HG03280 (cell line): ENCODE results near the gene NUDT22.
A peak's percentile ranks its signal among the peaks of the same experiment; 100 is the strongest.

ENCODE experiments used
- ATAC-seq: cut with Tn5 transposase; IDR thresholded peaks from one replicate; pipeline ENCODE4 v1.9.1; 2021; ENCODE audit warnings: mild to moderate bottlenecking, moderate library complexity; ENCODE audit not compliant: unreplicated experiment

NUDT22 gene

DNA sequence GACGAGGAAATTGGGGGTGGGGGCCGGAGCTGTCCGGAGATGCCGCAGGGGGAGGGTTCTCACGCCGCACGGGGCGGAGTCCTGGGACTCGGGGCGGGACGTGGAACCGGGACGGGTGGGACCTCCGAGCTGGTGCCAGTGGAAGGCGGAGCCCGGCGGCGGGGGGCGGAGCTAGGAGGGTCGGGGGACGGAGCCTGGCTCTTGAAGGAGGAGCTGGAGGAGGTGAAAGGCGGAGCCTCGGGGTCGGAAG is 15.1 kb downstream of the NUDT22 start:
- ATAC-seq, result no peak

DNA sequence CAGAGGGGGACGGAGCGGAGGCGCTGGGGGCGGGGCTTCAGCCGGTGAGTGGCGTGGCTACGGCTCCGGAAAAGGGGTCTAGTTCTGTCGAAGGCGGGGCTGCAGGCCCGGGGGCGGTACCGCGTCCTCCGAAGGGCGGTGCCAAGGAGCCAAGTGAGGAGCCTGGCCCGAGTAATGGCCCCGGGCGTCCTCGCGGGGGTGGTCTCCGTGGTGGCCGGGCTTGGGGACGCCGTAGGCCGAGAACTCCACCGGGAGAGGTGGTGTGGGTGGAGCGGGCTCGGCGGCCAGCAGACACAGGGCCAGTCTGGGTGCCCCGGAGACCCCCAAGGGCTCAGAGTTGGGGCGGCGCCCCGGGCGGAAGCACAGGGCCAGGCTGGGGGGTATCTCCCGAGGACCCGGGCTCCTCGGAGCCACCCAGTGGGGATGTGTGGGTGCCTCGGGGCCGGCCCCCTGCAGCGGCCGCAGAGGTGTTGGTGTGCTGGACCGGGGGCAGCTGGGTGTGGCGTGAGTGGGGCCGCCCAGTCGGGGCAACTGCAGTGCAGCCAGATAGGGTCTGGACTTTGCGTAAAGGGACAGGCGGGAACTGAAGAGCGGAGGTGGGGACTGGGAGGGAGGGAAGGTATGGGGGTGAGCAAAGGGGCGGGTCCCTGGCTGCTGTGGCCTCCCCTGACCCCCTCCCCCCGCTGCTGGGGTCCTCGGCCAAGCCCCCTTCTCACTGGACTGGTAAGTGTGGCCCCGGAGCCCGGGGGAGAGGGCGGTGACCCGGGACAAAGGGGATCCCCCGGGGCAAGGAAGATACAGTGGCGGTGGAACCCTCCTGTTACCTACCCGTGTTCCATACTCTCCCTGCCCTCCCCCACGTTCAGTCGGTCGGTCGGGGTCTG is 15.7 kb downstream of the NUDT22 start:
- peak; percentile 55 for ATAC-seq

DNA sequence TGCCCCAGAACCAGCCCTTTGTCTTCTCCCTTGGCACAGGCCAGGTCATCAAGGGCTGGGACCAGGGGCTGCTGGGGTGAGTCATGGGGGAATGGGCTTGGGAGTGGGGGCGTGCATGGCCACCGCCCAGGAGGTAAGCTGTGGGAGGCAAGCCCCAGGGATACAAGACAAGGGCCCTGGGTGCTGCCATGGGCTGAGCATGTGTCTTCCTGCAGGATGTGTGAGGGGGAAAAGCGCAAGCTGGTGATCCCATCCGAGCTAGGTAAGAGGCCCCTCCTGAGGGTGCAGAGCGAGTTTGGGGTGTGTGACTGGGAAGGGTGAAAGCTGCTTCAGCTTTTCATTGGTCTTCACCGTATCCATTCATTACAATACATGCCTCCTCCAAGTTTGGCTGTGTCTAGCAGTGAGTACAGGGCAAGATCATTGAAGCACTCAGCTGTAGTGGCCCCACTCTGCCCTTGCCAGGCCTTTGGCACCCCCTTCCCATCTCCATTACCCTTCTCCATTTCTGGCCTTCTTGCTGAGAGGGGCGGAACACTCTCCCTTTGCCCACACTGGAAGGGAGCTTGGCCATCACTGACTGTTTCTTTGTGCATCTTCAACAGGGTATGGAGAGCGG is 17.3 kb downstream of the NUDT22 start:
- ATAC-seq, result no peak

DNA sequence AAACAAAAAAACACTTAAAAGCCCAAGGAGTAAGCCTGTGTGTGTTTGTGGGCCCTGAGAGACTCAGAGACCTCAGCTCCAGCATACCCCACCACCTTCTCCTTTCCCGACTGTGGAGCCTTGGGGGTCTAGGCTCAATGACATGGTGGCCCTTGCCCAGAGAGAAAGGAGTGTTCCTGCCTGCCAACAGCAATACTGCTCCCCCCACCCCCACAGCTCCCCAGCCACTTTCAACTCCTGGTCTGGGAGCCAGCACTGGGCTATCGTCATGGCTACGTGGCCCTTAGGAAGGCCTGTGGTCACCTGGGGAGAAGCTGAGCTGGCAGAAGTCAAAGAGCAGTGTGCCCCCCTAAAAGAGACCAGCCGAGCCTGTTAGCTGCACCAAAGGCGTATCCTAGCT is 18.0 kb downstream of the NUDT22 start:
- no peak for ATAC-seq

DNA sequence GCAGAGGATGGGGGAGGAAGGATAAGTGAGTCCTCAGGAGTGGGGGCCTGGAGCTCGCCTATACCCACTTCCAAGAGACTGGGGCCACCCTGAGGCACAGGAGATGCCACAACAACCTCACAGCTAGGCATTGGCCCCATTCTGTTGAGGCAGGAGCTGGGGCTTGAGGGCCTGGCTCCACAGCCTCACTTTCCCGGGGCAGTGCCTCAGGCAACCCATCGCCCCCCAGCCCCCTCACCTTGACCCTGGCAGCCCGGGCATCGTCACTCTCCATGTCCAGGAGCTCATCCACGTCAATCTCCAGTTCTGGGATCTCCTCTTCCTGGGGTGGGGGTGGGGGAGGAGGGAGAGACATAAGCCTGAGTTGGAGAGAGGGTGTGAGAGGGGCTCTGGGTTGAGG is 18.9 kb downstream of the NUDT22 start:
- ATAC-seq, result no peak

DNA sequence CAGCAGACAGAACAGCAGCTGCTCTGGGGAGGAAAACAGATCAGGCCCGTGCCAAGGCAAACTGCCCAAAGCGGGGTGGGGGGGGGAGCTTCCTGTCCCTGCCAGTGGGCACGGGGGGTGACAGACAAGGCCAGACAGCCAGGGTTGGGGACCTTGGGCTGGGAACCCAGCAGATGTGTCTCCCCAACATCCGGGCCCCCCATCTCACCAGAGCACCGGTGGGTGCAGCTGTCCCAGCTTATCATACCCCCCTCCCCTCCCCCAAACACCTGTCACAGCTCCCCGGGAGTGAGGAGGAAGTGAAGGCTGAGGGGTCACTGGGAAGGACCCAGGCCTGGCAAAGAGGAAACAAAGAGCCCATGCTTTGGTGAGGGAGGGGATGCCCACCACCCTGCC is 19.3 kb downstream of the NUDT22 start:
- ATAC-seq, result no peak

DNA sequence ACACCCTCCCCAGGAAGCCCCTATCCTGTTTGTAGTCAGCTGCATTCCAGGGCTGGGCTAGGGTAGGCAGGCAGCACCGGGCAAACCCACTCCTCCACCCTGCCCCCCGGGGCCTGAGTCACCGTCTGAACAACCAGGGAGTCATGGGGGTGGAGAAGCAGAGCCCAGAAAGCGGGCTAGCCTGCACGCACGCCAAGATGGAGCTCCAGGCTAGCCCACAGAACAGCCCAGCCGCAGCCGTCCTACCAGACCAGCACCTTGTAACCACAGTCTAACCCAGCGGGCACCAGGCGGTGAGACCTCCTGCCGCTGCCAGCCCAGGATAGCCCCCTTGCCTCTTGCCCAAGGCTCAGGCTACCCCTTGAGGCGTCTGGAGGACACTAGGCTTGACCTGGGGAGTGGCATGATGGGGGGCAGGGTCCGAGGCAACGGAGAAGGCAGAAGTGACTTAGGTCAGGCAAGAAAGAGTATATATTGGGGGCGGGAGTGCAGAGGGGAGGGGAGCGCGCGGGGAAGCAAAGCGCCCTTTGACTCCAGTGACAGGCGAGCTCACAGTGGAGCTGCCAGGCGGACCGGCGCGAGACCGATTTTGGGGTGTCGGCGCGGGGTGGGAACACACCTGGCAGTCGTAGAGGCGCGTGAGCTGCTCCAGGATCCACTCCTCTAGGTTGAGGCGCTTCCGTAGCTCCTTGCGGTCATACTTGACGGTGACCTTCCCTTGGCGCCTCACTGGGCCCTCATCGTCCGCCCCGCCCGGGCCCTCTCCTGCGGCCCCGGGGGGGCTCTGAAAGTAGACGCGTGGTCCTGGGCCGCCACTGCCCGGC is 19.9 kb downstream of the NUDT22 start:
- ATAC-seq, result no peak

DNA sequence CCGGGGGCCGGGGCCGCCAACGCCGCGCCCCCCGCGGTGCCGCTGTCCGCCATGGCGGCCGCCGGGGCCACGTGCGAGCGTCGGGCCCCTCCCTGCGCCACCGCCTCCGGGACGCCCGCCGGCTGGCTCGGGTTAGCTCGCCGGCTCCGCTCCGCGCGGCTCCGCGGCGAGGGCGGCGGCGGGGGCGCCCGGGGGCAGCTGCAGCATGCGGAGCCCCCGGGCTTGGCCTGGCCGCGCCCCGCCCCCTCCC is 20.5 kb downstream of the NUDT22 start:
- ATAC-seq, result peak; percentile 5

DNA sequence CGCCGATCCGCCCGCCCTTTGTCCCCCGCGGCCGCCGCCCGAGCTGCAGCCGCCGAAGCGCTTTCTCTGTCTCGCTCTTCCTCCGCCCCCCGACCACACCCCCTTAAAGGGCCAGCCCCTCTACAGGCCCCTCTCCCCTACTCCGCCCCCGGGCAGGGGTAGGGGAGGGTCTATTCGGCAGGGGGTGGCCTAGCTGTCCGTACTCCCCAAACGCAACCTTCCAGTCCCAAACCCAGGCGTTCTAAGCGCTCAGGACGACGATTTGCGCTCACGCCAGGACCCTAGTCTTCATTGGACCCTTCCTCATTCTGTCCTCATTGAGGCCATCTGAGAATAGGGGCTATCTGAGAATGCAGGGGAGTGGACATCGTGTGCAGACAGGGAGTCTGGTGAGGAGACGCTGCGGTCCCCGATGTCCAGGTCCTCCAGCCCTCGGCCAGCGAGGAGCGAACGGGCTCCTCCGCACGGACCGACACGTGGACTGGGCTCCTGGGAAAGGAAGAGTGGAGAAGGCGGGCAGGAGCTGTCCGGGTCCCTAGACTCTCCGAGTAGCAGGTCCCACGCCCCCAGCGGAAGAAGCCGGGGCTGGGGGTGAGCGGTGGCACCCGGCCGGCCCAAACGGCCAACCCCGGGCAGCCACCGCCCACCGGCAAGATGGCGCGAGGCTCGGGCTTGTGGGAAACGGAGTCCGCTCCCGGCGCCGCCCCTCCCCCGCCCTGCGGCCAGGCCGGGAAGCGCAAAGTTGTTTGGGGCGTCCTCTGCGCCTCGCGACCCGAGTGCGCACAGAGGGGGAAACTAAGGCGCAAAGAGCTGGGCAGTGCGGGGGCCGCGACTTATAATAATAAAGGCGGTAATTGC is 21.0 kb downstream of the NUDT22 start, which contains the start of gene PPP1R14B:
TSS of gene PPP1R14B (minus strand) at position 73 of the 858 bp plus-strand sequence. CDS start 270 bp downstream, outside the sequence.
- ATAC-seq, result peak; percentile 39

DNA sequence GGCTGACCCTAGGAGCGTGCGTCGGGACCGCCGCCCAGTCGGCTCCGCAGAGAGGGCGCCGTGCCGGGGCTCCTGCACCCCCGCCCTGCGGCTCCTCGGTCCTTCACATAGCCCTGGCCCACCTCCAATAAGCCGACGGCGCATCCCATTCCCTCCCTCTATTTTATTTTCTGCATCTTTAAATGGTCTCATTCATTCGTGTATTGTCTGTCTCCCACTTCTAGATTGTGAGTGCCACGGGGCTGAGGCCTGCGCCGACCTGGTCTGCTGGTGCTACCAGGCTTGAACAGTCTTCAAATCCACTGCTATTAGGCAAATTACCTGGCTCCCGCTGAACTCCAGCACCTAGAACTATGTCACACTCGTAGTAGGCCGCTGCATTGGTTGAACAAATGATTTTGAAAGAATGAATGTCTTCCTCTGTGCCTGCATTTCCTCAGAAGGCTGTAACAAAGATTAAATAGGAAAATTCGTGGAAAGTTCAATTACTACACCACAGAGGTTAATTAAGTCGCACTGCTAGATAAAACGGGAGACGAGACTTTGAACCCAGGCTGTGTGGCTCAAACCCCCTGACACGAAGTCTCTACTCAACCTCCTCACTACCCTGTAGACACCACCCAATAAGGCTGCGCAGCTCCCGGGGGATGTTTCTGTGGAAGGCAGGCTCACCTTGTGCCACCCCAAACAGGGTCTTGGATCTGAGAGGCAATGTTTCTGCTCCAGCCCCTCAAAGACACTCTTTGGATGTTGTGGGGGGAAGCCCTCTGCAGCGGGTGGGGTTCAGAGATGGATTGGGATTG is 21.9 kb downstream of the NUDT22 start:
- no peak for ATAC-seq

DNA sequence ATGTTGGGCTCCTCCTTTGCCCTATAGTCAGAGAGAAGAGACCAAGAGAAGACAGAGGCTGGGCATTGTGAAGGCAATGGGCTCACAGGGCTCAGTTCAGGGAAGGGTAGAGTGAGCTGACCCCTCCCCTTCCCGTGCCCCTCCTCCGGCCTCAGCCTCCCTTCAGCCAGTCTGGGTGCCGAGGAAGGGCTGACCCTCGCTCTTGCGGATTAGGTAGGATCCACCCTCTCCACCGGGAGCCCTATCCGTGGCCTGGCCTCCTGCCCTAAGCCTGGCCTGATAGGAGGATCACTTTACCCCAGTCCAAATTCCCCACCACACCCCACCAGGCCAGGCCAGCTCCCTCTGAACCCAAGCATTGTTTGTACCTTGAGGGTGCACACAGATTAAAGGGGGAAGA is 22.5 kb downstream of the NUDT22 start:
- no peak for ATAC-seq

DNA sequence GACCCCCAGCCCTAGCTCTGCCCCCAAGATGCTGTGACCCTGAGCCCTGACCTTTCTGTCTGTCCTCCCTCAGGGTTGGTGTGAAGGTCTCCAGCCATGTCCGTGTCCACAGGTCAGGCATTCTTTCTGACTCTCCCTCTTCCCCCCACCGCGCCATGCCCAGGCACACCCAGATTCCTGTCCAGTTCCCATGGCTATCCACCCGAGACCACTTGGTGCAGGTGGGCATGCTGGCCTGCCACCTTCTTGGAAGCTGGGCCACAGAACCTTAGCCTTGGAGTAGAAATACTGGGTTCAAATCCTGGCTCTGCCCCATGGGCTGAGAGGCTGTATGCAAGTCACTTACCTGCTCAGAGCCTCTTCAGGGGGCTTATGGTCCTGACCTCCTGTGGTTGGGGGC is 23.0 kb downstream of the NUDT22 start:
- ATAC-seq, result no peak

DNA sequence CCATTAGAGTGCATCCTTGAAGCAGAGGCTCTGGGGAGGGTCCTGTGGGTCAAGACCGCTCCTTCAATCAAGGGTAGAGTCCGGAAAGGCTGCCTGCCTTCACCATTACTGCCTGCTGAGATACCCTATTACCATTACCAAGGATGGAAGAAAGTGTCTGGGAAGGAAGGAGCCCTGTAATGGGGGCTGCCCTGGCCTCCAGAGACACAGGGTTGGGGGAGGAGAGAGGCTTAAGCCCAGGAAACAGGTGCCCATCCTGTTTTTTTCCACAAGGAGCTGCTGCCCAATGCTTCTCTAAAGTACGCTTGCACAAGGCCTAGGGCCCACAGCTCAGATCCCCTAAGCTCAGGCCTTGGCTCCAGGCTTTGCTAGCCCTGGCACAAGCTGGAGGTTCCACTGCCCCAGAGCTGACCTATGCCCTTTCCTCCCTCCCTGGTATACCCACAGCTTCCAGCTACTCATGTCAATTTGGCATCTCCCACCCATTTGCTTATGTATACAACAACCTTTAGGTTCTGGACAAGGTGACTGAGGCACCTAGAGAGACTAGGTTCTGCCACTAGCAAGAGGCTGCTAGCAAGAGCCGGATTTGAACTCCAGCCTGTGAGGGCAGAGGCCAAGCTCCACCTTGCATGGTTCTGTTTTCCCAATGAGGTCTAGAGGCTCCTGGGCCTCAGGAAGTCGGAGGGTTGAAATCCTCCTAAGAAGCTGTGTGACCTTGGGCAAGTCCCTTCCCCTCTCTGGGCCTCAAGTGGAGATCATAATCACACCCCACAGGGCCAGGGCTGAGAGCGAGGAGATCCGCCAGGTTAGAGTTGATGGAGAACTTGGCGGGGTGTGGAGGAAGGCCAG is 23.7 kb downstream of the NUDT22 start:
- ATAC-seq, result no peak

DNA sequence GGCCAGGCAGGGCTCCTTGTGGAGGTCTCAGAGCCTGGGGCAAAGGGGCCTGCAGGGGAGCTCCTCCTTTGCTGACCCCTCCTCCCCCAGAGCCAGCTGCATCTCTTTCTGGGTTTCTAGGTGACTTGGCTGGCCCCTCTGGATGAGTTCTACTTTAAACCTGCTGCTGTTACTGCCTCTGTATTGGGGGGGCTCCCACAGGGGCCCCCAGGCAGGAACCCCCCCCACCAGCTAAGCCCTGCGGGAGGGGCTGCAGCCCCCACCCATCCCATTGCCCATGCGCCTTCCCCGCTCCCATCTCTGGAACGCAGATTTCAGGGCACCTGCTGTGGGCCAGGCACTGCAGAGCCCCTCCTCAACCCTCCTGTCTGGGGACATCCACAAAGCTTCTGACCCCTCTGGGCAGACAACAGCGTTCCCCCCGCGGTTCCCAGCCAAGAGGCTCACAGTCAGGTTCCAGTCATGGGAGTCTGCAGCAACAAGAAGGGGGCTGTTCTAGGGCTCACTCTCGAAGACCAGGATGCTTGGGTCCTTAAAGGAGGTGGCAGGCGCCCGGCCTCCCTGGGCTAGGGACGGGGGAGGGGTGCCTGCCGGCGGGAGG is 24.4 kb downstream of the NUDT22 start:
- ATAC-seq, result no peak

DNA sequence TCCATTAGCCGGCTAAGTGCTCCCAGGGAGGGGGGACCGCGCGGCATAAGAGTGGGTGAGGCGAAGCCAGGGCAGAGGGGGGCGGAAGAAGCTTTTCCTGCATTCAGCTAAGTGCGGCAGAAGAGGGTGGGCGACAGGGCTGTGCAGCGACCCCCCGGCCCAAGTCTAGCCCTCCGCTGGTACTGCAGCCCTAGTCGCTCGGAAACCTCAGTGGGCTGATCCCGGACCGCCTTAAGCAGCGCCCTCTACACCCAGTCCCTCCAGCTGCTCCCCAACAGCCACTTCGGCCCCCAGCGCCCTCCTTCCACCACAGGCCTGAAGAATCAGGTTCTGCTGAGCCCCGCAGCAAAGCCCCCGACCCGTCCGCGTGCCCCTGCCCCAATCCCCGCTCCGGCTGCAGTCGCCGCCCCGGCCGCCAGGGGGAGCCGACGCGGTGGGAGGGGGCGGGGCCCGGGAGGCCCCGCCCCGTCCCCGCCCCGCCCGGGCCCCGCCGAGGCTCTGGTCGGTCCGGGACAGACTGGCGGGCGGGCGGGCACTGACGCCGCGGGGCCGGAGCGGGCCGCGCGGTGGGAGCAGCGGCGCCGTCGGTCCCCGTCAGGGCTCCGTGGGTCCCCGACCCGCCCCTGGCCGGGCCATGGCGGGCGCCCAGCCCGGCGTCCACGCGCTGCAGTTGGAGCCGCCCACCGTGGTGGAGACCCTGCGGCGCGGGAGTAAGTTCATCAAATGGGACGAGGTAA is 25.1 kb downstream of the NUDT22 start, which contains the start of gene PLCB3:
TSS of gene PLCB3 (plus strand) at position 515 of the 737 bp plus-strand sequence. CDS start at position 635, 120 bp downstream.
- ATAC-seq, result peak; percentile 41

DNA sequence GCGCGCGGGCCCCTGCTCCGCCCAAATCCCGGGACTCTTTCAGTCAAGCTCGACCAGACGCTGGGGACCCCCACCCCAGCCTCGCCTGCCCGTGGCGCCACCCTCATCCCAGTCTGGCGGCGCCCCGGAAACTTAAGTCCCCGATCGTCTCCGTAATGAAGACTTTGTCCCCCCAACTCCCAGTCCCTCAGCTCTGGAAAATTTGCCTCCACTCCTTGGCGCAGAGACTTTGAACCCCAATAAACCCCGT is 25.6 kb downstream of the NUDT22 start:
- ATAC-seq, result no peak

DNA sequence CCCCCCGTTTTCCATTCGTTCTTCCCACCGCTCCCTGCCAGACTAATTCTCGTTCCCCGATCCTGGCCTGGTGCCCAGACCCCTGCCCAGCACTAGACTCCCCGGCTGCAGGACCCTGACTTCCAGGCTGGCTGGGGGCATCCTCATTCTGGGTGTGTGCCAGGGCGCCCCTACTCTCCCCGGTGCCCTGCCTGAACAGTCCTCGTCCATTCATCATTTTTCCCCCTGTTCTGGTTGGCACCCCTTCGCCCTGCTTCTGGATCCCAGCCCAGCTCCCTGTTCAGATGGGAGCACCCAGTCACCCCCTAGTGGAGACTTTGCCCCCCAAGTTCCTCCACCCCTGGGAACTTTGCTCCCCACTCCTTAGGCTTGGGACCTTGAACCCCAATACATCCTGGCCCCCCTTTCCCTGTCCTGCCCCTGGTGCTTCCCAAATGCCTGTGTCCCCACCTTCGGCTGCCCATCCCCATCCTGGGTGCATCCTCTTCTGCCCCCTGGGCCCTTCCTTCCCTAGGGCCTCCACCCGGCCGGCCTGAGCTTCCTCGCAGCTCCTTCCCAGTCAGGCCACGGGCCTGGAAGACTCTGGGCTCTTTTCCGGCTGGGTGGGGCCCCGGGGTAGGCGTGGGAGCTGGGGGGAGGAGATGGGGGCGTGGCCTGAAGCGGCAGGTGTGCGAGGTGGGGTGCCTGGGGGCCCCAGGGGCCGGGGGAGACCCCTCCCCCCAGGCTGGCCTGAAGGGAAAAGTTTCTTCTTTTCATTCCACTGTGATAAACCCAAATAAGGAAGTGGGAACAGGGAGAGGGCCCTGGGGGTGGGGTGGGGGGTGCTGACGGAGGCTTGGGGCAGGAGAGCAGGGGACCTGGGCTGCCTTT is 26.2 kb downstream of the NUDT22 start:
- ATAC-seq, result no peak

DNA sequence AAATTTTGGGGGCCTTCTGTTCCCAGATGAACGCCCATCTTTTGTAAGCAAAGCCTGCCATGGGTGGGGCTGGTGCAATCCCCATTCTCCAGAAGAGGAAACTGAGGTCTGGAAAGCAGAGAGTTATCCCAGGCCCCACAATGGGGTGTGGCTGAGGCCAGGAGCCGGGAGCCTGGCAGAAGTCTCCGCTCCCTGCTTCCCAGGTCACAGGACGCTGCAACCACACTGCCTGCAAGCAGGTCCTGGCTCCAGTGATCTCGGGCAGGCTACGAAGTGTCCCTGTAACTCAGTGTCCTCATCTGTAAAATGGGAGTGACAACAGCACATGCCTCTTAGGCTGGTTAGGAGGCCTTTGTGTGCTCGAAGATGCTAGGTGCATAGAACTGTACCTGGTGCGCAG is 27.0 kb downstream of the NUDT22 start:
- no peak for ATAC-seq
